ENCODE results near the gene HSD17B14. TPM values are rescaled to one million over a fixed set of nuclear protein-coding genes. Genes with fewer than 3 reads are reported as not detected.
A peak's percentile ranks its signal among the peaks of the same experiment; 100 is the strongest.

The HSD17B14 gene
- total RNA-seq, 2 experiments from 2014 or later, result 0.31 TPM; not detected in 1

- intact Hi-C loops (cut with micrococcal nuclease), result no loop called here
- Mint-ChIP-seq H3K9me3 (no peaks in the 10 kb centered on the region), H3K36me3 (no peaks in the 10 kb centered on the region), H3K4me1 (ENCODE audit: low read depth) (peaks cover 5% of the 10 kb centered on the region), H3K4me3 (no peak overlapping the region), H3K27ac (no peak overlapping the region), H3K27me3 (peaks cover 3% of the 10 kb centered on the region)
- DNase-seq, result no peak
- POLR2A ChIA-PET, result no interaction called here
- CTCF ChIA-PET, result interaction anchor here (0.6 to 6.7 kb wide), 17 partner anchors 12 to 166 kb away, joined by 3 to 149 read pairs (median 6); partner anchors contain the start of gene PPP1R15A
Observed at GRCh38 chr19:48841571-48841970, 5.3 kb upstream of the HSD17B14 start.

GRCh38 chr19:48841047-48841446 is 4.8 kb upstream of the HSD17B14 start:
- Mint-ChIP-seq H3K27me3 (peaks cover 5% of the 10 kb centered on the region), H3K9me3 (no peaks in the 10 kb centered on the region), H3K4me1 (ENCODE audit: low read depth) (peaks cover 9% of the 10 kb centered on the region), H3K36me3 (no peaks in the 10 kb centered on the region), H3K4me3 (no peak overlapping the region), H3K27ac (no peak overlapping the region)
- intact Hi-C loops (cut with micrococcal nuclease), result no loop called here
- ChIA-PET CTCF (interaction anchor here (0.6 to 6.7 kb wide), 8 partner anchors 11 to 166 kb away, joined by 5 to 149 read pairs (median 20); no protein-coding TSS in a partner anchor), POLR2A (no interaction called here)
- no peak for DNase-seq

GRCh38 chr19:48837687-48838086 is 1.4 kb upstream of the HSD17B14 start:
- Mint-ChIP-seq H3K36me3 (no peaks in the 10 kb centered on the region), H3K27me3 (peaks cover 9% of the 10 kb centered on the region), H3K27ac (no peak overlapping the region), H3K4me3 (no peak overlapping the region), H3K4me1 (ENCODE audit: low read depth) (peaks cover 14% of the 10 kb centered on the region), H3K9me3 (no peaks in the 10 kb centered on the region)
- ChIA-PET CTCF (interaction anchor here (0.8 to 2.5 kb wide), 6 partner anchors 23 to 132 kb away, joined by 3 to 38 read pairs (median 10); no protein-coding TSS in a partner anchor), POLR2A (interaction anchor here (2.2 kb wide), 1 partner anchor 42 kb away, joined by 4 read pairs; no protein-coding TSS in a partner anchor)
- no peak for DNase-seq
- intact Hi-C loops (cut with micrococcal nuclease), result loop anchor here (2.0 kb wide), 2 partner anchors 133 to 191 kb away; partner anchors contain the start of gene CA11

- POLR2A ChIA-PET, result interaction anchor here (2.2 kb wide), 1 partner anchor 41 kb away, joined by 4 read pairs; no protein-coding TSS in a partner anchor
- Mint-ChIP-seq H3K36me3 (no peaks in the 10 kb centered on the region), H3K4me3 (peak overlapping the region; percentile 73), H3K4me1 (ENCODE audit: low read depth) (peaks cover 14% of the 10 kb centered on the region), H3K27me3 (peaks cover 9% of the 10 kb centered on the region), H3K27ac (no peak overlapping the region), H3K9me3 (no peaks in the 10 kb centered on the region)
- DNase-seq, result peak; percentile 85
- intact Hi-C loops (cut with micrococcal nuclease), result loop anchor here (2.0 kb wide), 2 partner anchors 134 to 190 kb away; partner anchors contain the start of gene CA11
- CTCF ChIA-PET, result interaction anchor here (0.8 to 2.5 kb wide), 7 partner anchors 23 to 133 kb away, joined by 3 to 38 read pairs (median 4); no protein-coding TSS in a partner anchor
Observed at GRCh38 chr19:48837051-48837524, 797 bp upstream of the HSD17B14 start.

- POLR2A ChIA-PET, result interaction anchor here (0.8 to 2.2 kb wide), 2 partner anchors 40 to 130 kb away, joined by 3 to 4 read pairs; partner anchors contain the start of gene FTL
- CTCF ChIA-PET, result interaction anchor here (0.6 to 2.5 kb wide), 16 partner anchors 9 to 340 kb away, joined by 3 to 38 read pairs (median 3); no protein-coding TSS in a partner anchor
- no peaks in the 10 kb centered on the region for H3K36me3 Mint-ChIP-seq
- H3K27me3 Mint-ChIP-seq, result peaks cover 9% of the 10 kb centered on the region
- intact Hi-C loops (cut with micrococcal nuclease), result loop anchor here (1.0 to 2.0 kb wide), 4 partner anchors 40 to 189 kb away; partner anchors contain the start of gene CA11
- peaks cover 14% of the 10 kb centered on the region for H3K4me1 Mint-ChIP-seq (ENCODE audit: low read depth)
- peak overlapping the region; percentile 73 for H3K4me3 Mint-ChIP-seq
- DNase-seq, result peak; percentile 96
- no peak overlapping the region for H3K27ac Mint-ChIP-seq
- no peaks in the 10 kb centered on the region for H3K9me3 Mint-ChIP-seq
Observed at GRCh38 chr19:48835734-48836088, 580 bp downstream of the HSD17B14 start.

GRCh38 chr19:48833977-48834376 is 2.3 kb downstream of the HSD17B14 start:
- DNase-seq, result no peak
- Mint-ChIP-seq H3K4me3 (no peak overlapping the region), H3K4me1 (ENCODE audit: low read depth) (peaks cover 14% of the 10 kb centered on the region), H3K9me3 (no peaks in the 10 kb centered on the region), H3K36me3 (no peaks in the 10 kb centered on the region), H3K27me3 (peaks cover 9% of the 10 kb centered on the region), H3K27ac (no peak overlapping the region)
- ChIA-PET CTCF (interaction anchor here (1.8 to 2.1 kb wide), 2 partner anchors 9 to 39 kb away, joined by 5 to 10 read pairs; no protein-coding TSS in a partner anchor), POLR2A (no interaction called here)
- intact Hi-C loops (cut with micrococcal nuclease), result no loop called here

- intact Hi-C loops (cut with micrococcal nuclease), result no loop called here
- peaks cover 9% of the 10 kb centered on the region for H3K27me3 Mint-ChIP-seq
- DNase-seq, result no peak
- H3K4me3 Mint-ChIP-seq, result no peak overlapping the region
- POLR2A ChIA-PET, result no interaction called here
- no peak overlapping the region for H3K27ac Mint-ChIP-seq
- H3K36me3 Mint-ChIP-seq, result no peaks in the 10 kb centered on the region
- peaks cover 14% of the 10 kb centered on the region for H3K4me1 Mint-ChIP-seq (ENCODE audit: low read depth)
- H3K9me3 Mint-ChIP-seq, result no peaks in the 10 kb centered on the region
- CTCF ChIA-PET, result interaction anchor here (1.8 to 2.1 kb wide), 2 partner anchors 9 to 38 kb away, joined by 5 to 10 read pairs; no protein-coding TSS in a partner anchor
Observed at GRCh38 chr19:48833049-48833448, 3.2 kb downstream of the HSD17B14 start.

GRCh38 chr19:48830965-48831364 is 5.3 kb downstream of the HSD17B14 start:
- CTCF ChIA-PET, result interaction anchor here (1.1 to 4.0 kb wide), 4 partner anchors 12 to 43 kb away, joined by 3 to 29 read pairs (median 6); no protein-coding TSS in a partner anchor
- Mint-ChIP-seq H3K36me3 (no peaks in the 10 kb centered on the region), H3K9me3 (no peaks in the 10 kb centered on the region), H3K27me3 (peaks cover 2% of the 10 kb centered on the region), H3K4me3 (no peak overlapping the region), H3K4me1 (ENCODE audit: low read depth) (peaks cover 4% of the 10 kb centered on the region), H3K27ac (no peak overlapping the region)
- POLR2A ChIA-PET, result no interaction called here
- intact Hi-C loops (cut with micrococcal nuclease), result no loop called here
- DNase-seq, result no peak

GRCh38 chr19:48830088-48830487 is 6.2 kb downstream of the HSD17B14 start:
- H3K27ac Mint-ChIP-seq, result no peak overlapping the region
- intact Hi-C loops (cut with micrococcal nuclease), result no loop called here
- ChIA-PET POLR2A (no interaction called here), CTCF (interaction anchor here (4.0 to 4.3 kb wide), 2 partner anchors 13 to 42 kb away, joined by 22 to 29 read pairs; no protein-coding TSS in a partner anchor)
- no peak overlapping the region for H3K4me3 Mint-ChIP-seq
- H3K27me3 Mint-ChIP-seq, result no peaks in the 10 kb centered on the region
- H3K4me1 Mint-ChIP-seq (ENCODE audit: low read depth), result no peaks in the 10 kb centered on the region
- H3K36me3 Mint-ChIP-seq, result no peaks in the 10 kb centered on the region
- no peaks in the 10 kb centered on the region for H3K9me3 Mint-ChIP-seq
- no peak for DNase-seq

GRCh38 chr19:48826606-48827020 is 9.7 kb downstream of the HSD17B14 start:
- H3K9me3 Mint-ChIP-seq, result no peaks in the 10 kb centered on the region
- POLR2A ChIA-PET, result no interaction called here
- H3K4me3 Mint-ChIP-seq, result no peak overlapping the region
- no peaks in the 10 kb centered on the region for H3K36me3 Mint-ChIP-seq
- no peak for DNase-seq
- intact Hi-C loops (cut with micrococcal nuclease), result no loop called here
- CTCF ChIA-PET, result interaction anchor here (0.8 to 4.3 kb wide), 4 partner anchors 16 to 145 kb away, joined by 3 to 22 read pairs (median 3); no protein-coding TSS in a partner anchor
- H3K27ac Mint-ChIP-seq, result no peak overlapping the region
- no peaks in the 10 kb centered on the region for H3K27me3 Mint-ChIP-seq
- H3K4me1 Mint-ChIP-seq (ENCODE audit: low read depth), result no peaks in the 10 kb centered on the region

- CTCF ChIA-PET, result no interaction called here
- no peak for DNase-seq
- intact Hi-C loops (cut with micrococcal nuclease), result no loop called here
- no peak overlapping the region for H3K4me3 Mint-ChIP-seq
- H3K27me3 Mint-ChIP-seq, result no peaks in the 10 kb centered on the region
- POLR2A ChIA-PET, result no interaction called here
- no peaks in the 10 kb centered on the region for H3K9me3 Mint-ChIP-seq
- H3K36me3 Mint-ChIP-seq, result no peaks in the 10 kb centered on the region
- H3K27ac Mint-ChIP-seq, result no peak overlapping the region
- no peaks in the 10 kb centered on the region for H3K4me1 Mint-ChIP-seq (ENCODE audit: low read depth)
Observed at GRCh38 chr19:48822514-48822913, 13.8 kb downstream of the HSD17B14 start.

- CTCF ChIA-PET, result no interaction called here
- Mint-ChIP-seq H3K27ac (no peak overlapping the region), H3K36me3 (no peaks in the 10 kb centered on the region), H3K27me3 (no peaks in the 10 kb centered on the region), H3K4me3 (no peak overlapping the region), H3K9me3 (no peaks in the 10 kb centered on the region), H3K4me1 (ENCODE audit: low read depth) (no peaks in the 10 kb centered on the region)
- no peak for DNase-seq
- POLR2A ChIA-PET, result no interaction called here
- intact Hi-C loops (cut with micrococcal nuclease), result no loop called here
Observed at GRCh38 chr19:48821633-48822032, 14.7 kb downstream of the HSD17B14 start.

Data from activated CD4-positive, alpha-beta memory T cell treated with anti-CD3 and anti-CD28 coated beads for 36 hours (primary cell).